Mesenchymal stem cell (in vitro differentiated cells and primary cell): ENCODE measurements around the gene GPR108.

Source experiments
- DNase-seq: peaks from one replicate; pipeline ENCODE4 v3.0.0-alpha.2; 2013
- H2AFZ ChIP-seq: one replicate; pipeline ENCODE4 v1.6.1; 2013; ENCODE audit warnings: low read depth, mild to moderate bottlenecking, control low read depth, inconsistent platforms, low read length, moderate library complexity
- H2AK5ac ChIP-seq: 2 replicates; pipeline ENCODE4 v1.6.1; 2013; ENCODE audit warnings: low read length, moderate library complexity, mild to moderate bottlenecking, inconsistent platforms; ENCODE audit not compliant: severe bottlenecking
- H2BK120ac ChIP-seq: one replicate; pipeline ENCODE4 v1.6.1; 2013; ENCODE audit warnings: low read depth, mild to moderate bottlenecking, inconsistent platforms, low read length, moderate library complexity
- H2BK12ac ChIP-seq, 2 experiments: one replicate each; pipeline ENCODE4 v1.6.1; 2013; ENCODE audit warnings: inconsistent platforms in 2 of 2, low read length in 2 of 2, mild to moderate bottlenecking in 2 of 2, moderate library complexity in 2 of 2, control low read depth in 1 of 2
- H2BK15ac ChIP-seq: one replicate; pipeline ENCODE4 v1.6.1; 2013; ENCODE audit warnings: mild to moderate bottlenecking, low read depth, inconsistent platforms; ENCODE audit not compliant: poor library complexity, severe bottlenecking
- H2BK5ac ChIP-seq: 2 replicates; pipeline ENCODE4 v1.6.1; 2013; ENCODE audit warnings: low read depth, mild to moderate bottlenecking, low read length, control low read depth, inconsistent platforms; ENCODE audit not compliant: poor library complexity, severe bottlenecking
- H3K14ac ChIP-seq, 2 experiments: one replicate each; pipeline ENCODE4 v1.6.1; 2013; ENCODE audit warnings: inconsistent platforms in 2 of 2, low read length in 2 of 2, control low read depth in 1 of 2, mild to moderate bottlenecking in 1 of 2, moderate library complexity in 1 of 2
- H3K18ac ChIP-seq, 2 experiments: one replicate each; pipeline ENCODE4 v1.6.1; 2013; ENCODE audit warnings: inconsistent platforms in 2 of 2, low read length in 2 of 2, control low read depth in 1 of 2, low read depth in 1 of 2, mild to moderate bottlenecking in 1 of 2
- H3K23ac ChIP-seq, 2 experiments: one replicate each; pipeline ENCODE4 v1.6.1; 2013; ENCODE audit warnings: inconsistent platforms in 2 of 2, low read length in 2 of 2, mild to moderate bottlenecking in 2 of 2, moderate library complexity in 2 of 2, control low read depth in 1 of 2
- H3K27ac ChIP-seq: 2 replicates; pipeline ENCODE4 v1.5.1; 2013; ENCODE audit warnings: mild to moderate bottlenecking, moderate library complexity, low read length, control low read depth, inconsistent platforms; ENCODE audit not compliant: poor library complexity, severe bottlenecking
- H3K27me3 ChIP-seq, 2 experiments: 2 replicates each; pipeline versions ENCODE4 v1.6.1 to v1.7.0; 2013; ENCODE audit warnings: low read length in 2 of 2, mild to moderate bottlenecking in 2 of 2, moderate library complexity in 2 of 2, control low read depth in 1 of 2, inconsistent platforms in 1 of 2; ENCODE audit not compliant: control insufficient read depth in 1 of 2, insufficient read depth in 1 of 2
- H3K36me3 ChIP-seq, 2 experiments: 2 replicates each; pipeline versions ENCODE4 v1.6.1 to v1.7.0; 2013; ENCODE audit warnings: low read length in 2 of 2, control low read depth in 1 of 2, inconsistent platforms in 1 of 2, low read depth in 1 of 2, mild to moderate bottlenecking in 1 of 2; ENCODE audit not compliant: insufficient read depth in 2 of 2, control insufficient read depth in 1 of 2
- H3K4ac ChIP-seq, 2 experiments: one replicate each; pipeline ENCODE4 v1.6.1; 2013; ENCODE audit warnings: inconsistent platforms in 2 of 2, low read length in 2 of 2, mild to moderate bottlenecking in 2 of 2, moderate library complexity in 2 of 2, control low read depth in 1 of 2, low read depth in 1 of 2
- H3K4me1 ChIP-seq: 2 replicates; pipeline ENCODE4 v1.6.1; 2013; ENCODE audit warnings: low read depth, low read length, control low read depth; ENCODE audit not compliant: control insufficient read depth, insufficient read depth
- H3K4me2 ChIP-seq: 2 replicates; pipeline ENCODE4 v1.6.1; 2013; ENCODE audit warnings: low read length, mild to moderate bottlenecking, inconsistent platforms; ENCODE audit not compliant: poor library complexity, severe bottlenecking
- H3K4me3 ChIP-seq, 2 experiments: 2 replicates each; pipeline versions ENCODE4 v1.5.1 to v1.7.0; 2013; ENCODE audit warnings: low read length in 2 of 2, mild to moderate bottlenecking in 2 of 2, control low read depth in 1 of 2, low read depth in 1 of 2; ENCODE audit not compliant: insufficient read depth in 1 of 2
- H3K79me1 ChIP-seq: replicated peaks from 2 replicates; pipeline ENCODE4 v1.6.1; 2013; ENCODE audit warnings: mild to moderate bottlenecking, control low read depth, low read length, inconsistent platforms; ENCODE audit not compliant: poor library complexity, severe bottlenecking
- H3K9ac ChIP-seq: 2 replicates; pipeline ENCODE4 v1.7.0; 2013; ENCODE audit warnings: mild to moderate bottlenecking, low read length, moderate library complexity
- H3K9me3 ChIP-seq: 2 replicates; pipeline ENCODE4 v1.7.0; 2013; ENCODE audit warnings: mild to moderate bottlenecking, low read length; ENCODE audit not compliant: control insufficient read depth
- H4K8ac ChIP-seq: one replicate; pipeline ENCODE4 v1.6.1; 2013; ENCODE audit warnings: inconsistent platforms, mild to moderate bottlenecking, low read length, moderate library complexity
- H4K91ac ChIP-seq: one replicate; pipeline ENCODE4 v1.6.1; 2013; ENCODE audit warnings: mild to moderate bottlenecking, low read length, inconsistent platforms
- WGBS: methylation state at CpG from one replicate; pipeline ENCODE4 v1.1.7; 2013; ENCODE audit warnings: mixed read lengths; 5-methylcytosine and 5-hydroxymethylcytosine counted together

GPR108 gene

GRCh38 chr19:6733338-6734095, 3.9 kb downstream of the GPR108 start:
- no peak overlapping the region for H4K91ac ChIP-seq
- no peak overlapping the region for H2BK15ac ChIP-seq
- H3K4me1 ChIP-seq = peaks cover 32% of the 10 kb centered on the region
- peaks cover 27% of the 10 kb centered on the region for H3K79me1 ChIP-seq
- H3K9ac ChIP-seq = no peak overlapping the region
- no peak overlapping the region for H3K4me2 ChIP-seq
- H3K4ac ChIP-seq = no peak overlapping the region
- DNase-seq = no peak
- H2BK120ac ChIP-seq = no peak overlapping the region
- H3K27ac ChIP-seq = no peak overlapping the region
- H2BK12ac ChIP-seq = no peak overlapping the region
- no peak overlapping the region for H3K4me3 ChIP-seq
- H2AK5ac ChIP-seq = no peak overlapping the region
- H4K8ac ChIP-seq = no peak overlapping the region
- H2AFZ ChIP-seq = no peak overlapping the region
- H3K27me3 ChIP-seq = no peaks in the 10 kb centered on the region
- H3K23ac ChIP-seq = no peak overlapping the region
- 93% methylated on average over 29 of the region's 29 CpGs for WGBS
- no peak overlapping the region for H3K14ac ChIP-seq
- H3K36me3 ChIP-seq = peaks cover 40 to 53% of the 10 kb centered on the region in 2 experiments
- no peak overlapping the region for H2BK5ac ChIP-seq
- no peaks in the 10 kb centered on the region for H3K9me3 ChIP-seq
- no peak overlapping the region for H3K18ac ChIP-seq

GRCh38 chr19:6732803-6733337, 4.5 kb downstream of the GPR108 start:
- whole genome bisulfite sequencing = 98% methylated on average over 21 of the region's 21 CpGs
- no peaks in the 10 kb centered on the region for H3K27me3 ChIP-seq
- DNase-seq = no peak
- peaks cover 27% of the 10 kb centered on the region for H3K79me1 ChIP-seq
- H3K27ac ChIP-seq = no peak overlapping the region
- H3K36me3 ChIP-seq = peaks cover 40 to 53% of the 10 kb centered on the region in 2 experiments
- H3K23ac ChIP-seq = no peak overlapping the region
- no peak overlapping the region for H2AFZ ChIP-seq
- no peak overlapping the region for H3K4ac ChIP-seq
- no peak overlapping the region for H2AK5ac ChIP-seq
- H3K9ac ChIP-seq = no peak overlapping the region
- H2BK120ac ChIP-seq = no peak overlapping the region
- H4K8ac ChIP-seq = no peak overlapping the region
- H2BK5ac ChIP-seq = no peak overlapping the region
- H3K14ac ChIP-seq = no peak overlapping the region
- H3K9me3 ChIP-seq = no peaks in the 10 kb centered on the region
- no peak overlapping the region for H4K91ac ChIP-seq
- H2BK15ac ChIP-seq = no peak overlapping the region
- no peak overlapping the region for H3K18ac ChIP-seq
- H2BK12ac ChIP-seq = no peak overlapping the region
- no peak overlapping the region for H3K4me2 ChIP-seq
- H3K4me1 ChIP-seq = peaks cover 30% of the 10 kb centered on the region
- no peak overlapping the region for H3K4me3 ChIP-seq

GRCh38 chr19:6731822-6732221, 5.6 kb downstream of the GPR108 start:
- Histone ChIP-seq H2AK5ac (no peak overlapping the region), H2BK5ac (no peak overlapping the region), H2BK120ac (no peak overlapping the region), H3K14ac (no peak overlapping the region), H3K4me3 (no peak overlapping the region), H3K27me3 (no peaks in the 10 kb centered on the region), H4K91ac (peak overlapping the region; percentile 49), H3K4ac (no peak overlapping the region), H3K36me3 (peaks cover 40 to 53% of the 10 kb centered on the region in 2 experiments), H3K9ac (no peak overlapping the region), H2BK12ac (no peak overlapping the region), H2AFZ (no peak overlapping the region), H3K79me1 (peaks cover 26% of the 10 kb centered on the region), H3K18ac (no peak overlapping the region), H3K9me3 (no peaks in the 10 kb centered on the region), H3K23ac (no peak overlapping the region), H2BK15ac (no peak overlapping the region), H3K4me2 (no peak overlapping the region), H3K27ac (no peak overlapping the region), H3K4me1 (peaks cover 29% of the 10 kb centered on the region), H4K8ac (no peak overlapping the region)
- WGBS = 94% methylated on average over 22 of the region's 22 CpGs
- DNase-seq = no peak

GRCh38 chr19:6730941-6731670, 6.3 kb downstream of the GPR108 start:
- no peaks in the 10 kb centered on the region for H3K27me3 ChIP-seq
- 95% methylated on average over 30 of the region's 30 CpGs for WGBS
- H3K4me1 ChIP-seq = peaks cover 25% of the 10 kb centered on the region
- no peak overlapping the region for H4K91ac ChIP-seq
- H3K4ac ChIP-seq = no peak overlapping the region
- H3K9ac ChIP-seq = no peak overlapping the region
- no peaks in the 10 kb centered on the region for H3K9me3 ChIP-seq
- peaks cover 23% of the 10 kb centered on the region for H3K79me1 ChIP-seq
- no peak overlapping the region for H3K14ac ChIP-seq
- H2AK5ac ChIP-seq = no peak overlapping the region
- DNase-seq = no peak
- no peak overlapping the region for H2BK12ac ChIP-seq
- peaks cover 40 to 53% of the 10 kb centered on the region in 2 experiments for H3K36me3 ChIP-seq
- H2BK5ac ChIP-seq = no peak overlapping the region
- no peak overlapping the region for H2BK15ac ChIP-seq
- H4K8ac ChIP-seq = no peak overlapping the region
- no peak overlapping the region for H3K4me3 ChIP-seq
- no peak overlapping the region for H3K27ac ChIP-seq
- no peak overlapping the region for H3K23ac ChIP-seq
- no peak overlapping the region for H3K18ac ChIP-seq
- no peak overlapping the region for H3K4me2 ChIP-seq
- H2AFZ ChIP-seq = no peak overlapping the region
- H2BK120ac ChIP-seq = no peak overlapping the region
